Measurements from ENCODE around the gene MACIR.

The MACIR gene

GRCh38 chr5:103291606-103292005, 33.0 kb downstream of the MACIR start:
- no peak for DNase-seq (ENCODE audit: low spot score)

- no peak for DNase-seq (ENCODE audit: low spot score)
Measured at GRCh38 chr5:103293099-103293498, 34.5 kb downstream of the MACIR start.

GRCh38 chr5:103293719-103294118, 35.2 kb downstream of the MACIR start:
- no peak for DNase-seq (ENCODE audit: low spot score)

GRCh38 chr5:103294906-103295305, 36.3 kb downstream of the MACIR start:
- DNase-seq (ENCODE audit: low spot score): no peak

- no peak for DNase-seq (ENCODE audit: low spot score)
Measured at GRCh38 chr5:103295424-103295823, 36.9 kb downstream of the MACIR start.

GRCh38 chr5:103295871-103296270, 37.3 kb downstream of the MACIR start:
- DNase-seq (ENCODE audit: low spot score): no peak

GRCh38 chr5:103298117-103298516, 39.6 kb downstream of the MACIR start:
- no peak for DNase-seq (ENCODE audit: low spot score)

- no peak for DNase-seq (ENCODE audit: low spot score)
Measured at GRCh38 chr5:103298607-103299188, 40.1 kb downstream of the MACIR start.

- no peak for DNase-seq (ENCODE audit: low spot score)
Measured at GRCh38 chr5:103305809-103306208, 47.2 kb downstream of the MACIR start.

GRCh38 chr5:103307470-103307869, 48.9 kb downstream of the MACIR start:
- no peak for DNase-seq (ENCODE audit: low spot score)

- no peak for DNase-seq (ENCODE audit: low spot score)
Measured at GRCh38 chr5:103308774-103309173, 50.2 kb downstream of the MACIR start.

GRCh38 chr5:103313056-103313455, 54.5 kb downstream of the MACIR start:
- DNase-seq (ENCODE audit: low spot score): no peak

- DNase-seq (ENCODE audit: low spot score): no peak
Measured at GRCh38 chr5:103315455-103315854, 56.9 kb downstream of the MACIR start.

- no peak for DNase-seq (ENCODE audit: low spot score)
Measured at GRCh38 chr5:103327451-103327850, 68.9 kb downstream of the MACIR start.

- no peak for DNase-seq (ENCODE audit: low spot score)
Measured at GRCh38 chr5:103327893-103328292, 69.3 kb downstream of the MACIR start.
